Kidney (tissue), 14 donors: ENCODE results near the gene NABP1. TPM values are rescaled to one million over a fixed set of nuclear protein-coding genes. Genes with fewer than 3 reads are reported as not detected.

Experiments
- DNase-seq, 5 donors: peaks; one replicate each; pipeline ENCODE4 v3.0.0-alpha.2; 2013 to 2020
- FAIRE-seq: peaks from 2 replicates; lab custom pipeline; 2012; peaks lifted over from hg19 to GRCh38; lab: Jason Lieb, UNC
- H3K27ac ChIP-seq, 2 donors: one replicate each; pipeline ENCODE4 v1.7.0; 2013; ENCODE audit warnings: low read depth in 2 of 2, low read length in 2 of 2, inconsistent platforms in 1 of 2
- H3K27me3 ChIP-seq: one replicate; pipeline ENCODE4 v1.7.1; 2013; ENCODE audit warnings: low read length, inconsistent platforms; ENCODE audit not compliant: control insufficient read depth, insufficient read depth
- H3K36me3 ChIP-seq, 3 donors: one replicate each; pipeline versions ENCODE4 v1.7.0 to v1.7.1; 2013; ENCODE audit warnings: low read length in 3 of 3, control low read depth in 1 of 3, inconsistent platforms in 1 of 3; ENCODE audit not compliant: insufficient read depth in 3 of 3, control insufficient read depth in 2 of 3
- H3K4me1 ChIP-seq, 3 donors: one replicate each; pipeline versions ENCODE4 v1.7.0 to v1.7.1; 2013; ENCODE audit warnings: low read length in 3 of 3, inconsistent platforms in 1 of 3, low read depth in 1 of 3; ENCODE audit not compliant: control insufficient read depth in 2 of 3, insufficient read depth in 2 of 3
- H3K4me3 ChIP-seq, 3 donors: one replicate each; pipeline versions ENCODE4 v1.7.0 to v1.8.1; 2013; ENCODE audit warnings: low read length in 3 of 3, control low read depth in 1 of 3, inconsistent platforms in 1 of 3
- H3K9ac ChIP-seq, 3 donors: one replicate each; pipeline versions ENCODE4 v1.7.0 to v1.7.1; 2013; ENCODE audit warnings: low read length in 3 of 3, control low read depth in 1 of 3, inconsistent platforms in 1 of 3
- H3K9me3 ChIP-seq, 3 donors: one replicate each; pipeline versions ENCODE4 v1.7.0 to v1.7.1; 2013; ENCODE audit warnings: low read length in 3 of 3, control low read depth in 1 of 3, inconsistent platforms in 1 of 3; ENCODE audit not compliant: control insufficient read depth in 2 of 3, insufficient read depth in 1 of 3
- intact Hi-C: fragments of 100-400 bp; cut with DNase I; formaldehyde crosslinking; loops from one replicate; pipeline ENCODE4 v1.11.1; 2022
- polyA plus RNA-seq: library from polyadenylated mRNA; stranded (reverse); fragments of 350-450 nt; fragmentation: Illumina TruSeq; extraction: RNeasy Lipid Tissue Mini Kit (QIAGEN cat#74804); gene quantifications from one replicate; pipeline ENCODE4 v1.2.3, GENCODE V29; 2014; ENCODE audit warnings: low read depth, low replicate concordance; ENCODE audit not compliant: insufficient read depth
- total RNA-seq: library from RNA; stranded (reverse); fragmentation: NEBNext Ultra II Directional; extraction: Animal tissue kit (Norgen Biotek cat#: 25700); gene quantifications from one replicate; pipeline ENCODE4 v1.2.1, GENCODE V29; 2021
- TF ChIP-seq, protein P1 (sequence below): IDR thresholded peaks from 3 replicates; pipeline ENCODE4 v1.5.1; 2012; ENCODE audit warnings: mild to moderate bottlenecking, moderate library complexity, borderline replicate concordance; ENCODE audit not compliant: insufficient read depth; ENCODE audit errors: extremely low read depth
- donor health status: control.
- donor health status: control.
- donor health status: control.
- donor health status: control.
- donor health status: control.
- donor health status: DM: yes; HTN: yes; CAD: no.
- donor health status: Normal renal cell carcinoma (clear cell type).

The NABP1 gene
- total and polyA plus RNA-seq, 2 donors from 2014 or later = 9.6 to 39.7 TPM

DNA sequence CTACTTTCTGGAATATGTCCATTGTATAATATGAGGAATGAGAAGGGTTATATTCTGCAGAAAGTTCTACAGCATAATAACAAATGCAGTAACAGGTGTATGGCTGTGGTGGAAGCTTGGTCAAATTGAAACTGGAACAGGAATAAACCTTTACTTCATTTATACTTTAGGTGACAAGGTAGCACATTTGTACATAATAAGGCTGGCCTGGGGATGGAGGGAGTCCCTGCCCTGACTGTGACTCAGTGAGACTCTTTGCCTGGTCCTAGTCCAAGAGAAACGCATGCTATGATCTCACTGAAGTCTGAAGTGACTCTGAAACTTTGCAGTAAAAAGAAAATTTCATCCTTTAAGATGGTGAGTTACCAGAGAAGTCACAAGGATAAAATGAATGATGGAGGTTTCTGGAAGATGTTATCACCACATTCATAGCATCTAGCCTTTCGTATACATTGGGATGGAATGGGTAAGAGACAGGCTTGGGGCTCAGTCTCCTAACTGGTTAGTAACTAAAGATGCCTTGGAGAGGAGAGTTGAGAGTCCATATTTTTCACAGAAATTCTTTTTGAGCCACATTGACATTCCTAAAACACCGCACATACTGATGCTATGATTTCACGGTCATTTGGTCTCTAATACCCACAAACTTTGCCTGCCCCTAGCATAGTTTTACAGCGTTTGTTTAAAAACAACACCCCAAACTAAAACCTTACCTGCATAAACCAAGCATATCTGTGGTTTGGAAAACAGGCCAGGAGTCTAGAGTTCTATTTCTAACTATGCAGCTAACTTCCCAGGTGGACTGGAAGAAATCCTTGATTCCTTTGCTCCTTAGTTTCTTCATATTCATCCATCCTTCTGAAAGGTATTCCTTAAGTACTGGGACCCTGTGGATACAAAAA, 42.4 kb upstream of the NABP1 start:
- Histone ChIP-seq H3K4me3 (no peak overlapping the region), H3K9me3 (no peaks in the 10 kb centered on the region), H3K36me3 (no peaks in the 10 kb centered on the region), H3K4me1 (peaks cover 0 to 5% (median 3%) of the 10 kb centered on the region in 3 donors), H3K27ac (no peak overlapping the region), H3K27me3 (no peaks in the 10 kb centered on the region), H3K9ac (no peak overlapping the region)
- TF ChIP-seq, protein P1, sequence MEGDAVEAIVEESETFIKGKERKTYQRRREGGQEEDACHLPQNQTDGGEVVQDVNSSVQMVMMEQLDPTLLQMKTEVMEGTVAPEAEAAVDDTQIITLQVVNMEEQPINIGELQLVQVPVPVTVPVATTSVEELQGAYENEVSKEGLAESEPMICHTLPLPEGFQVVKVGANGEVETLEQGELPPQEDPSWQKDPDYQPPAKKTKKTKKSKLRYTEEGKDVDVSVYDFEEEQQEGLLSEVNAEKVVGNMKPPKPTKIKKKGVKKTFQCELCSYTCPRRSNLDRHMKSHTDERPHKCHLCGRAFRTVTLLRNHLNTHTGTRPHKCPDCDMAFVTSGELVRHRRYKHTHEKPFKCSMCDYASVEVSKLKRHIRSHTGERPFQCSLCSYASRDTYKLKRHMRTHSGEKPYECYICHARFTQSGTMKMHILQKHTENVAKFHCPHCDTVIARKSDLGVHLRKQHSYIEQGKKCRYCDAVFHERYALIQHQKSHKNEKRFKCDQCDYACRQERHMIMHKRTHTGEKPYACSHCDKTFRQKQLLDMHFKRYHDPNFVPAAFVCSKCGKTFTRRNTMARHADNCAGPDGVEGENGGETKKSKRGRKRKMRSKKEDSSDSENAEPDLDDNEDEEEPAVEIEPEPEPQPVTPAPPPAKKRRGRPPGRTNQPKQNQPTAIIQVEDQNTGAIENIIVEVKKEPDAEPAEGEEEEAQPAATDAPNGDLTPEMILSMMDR = no peak
- FAIRE-seq (no peak), DNase-seq (no peak)
- intact Hi-C loops = no loop called here

DNA sequence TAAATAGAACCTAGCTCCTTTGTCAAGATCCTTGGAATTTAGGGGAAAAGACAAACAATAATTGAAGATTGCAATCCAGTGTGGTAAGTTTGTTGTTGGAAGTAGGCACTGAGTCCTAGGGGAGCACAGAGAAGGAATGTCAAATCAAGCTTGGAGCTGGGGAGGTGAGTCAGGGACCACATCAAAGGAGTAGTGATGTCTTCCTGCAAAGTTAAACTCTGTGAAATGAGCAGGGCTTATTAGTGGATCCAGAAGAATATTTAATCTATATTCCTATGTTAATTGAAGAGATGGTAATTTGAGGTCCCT, 41.7 kb upstream of the NABP1 start:
- no peak overlapping the region for H3K4me3 ChIP-seq
- no peak overlapping the region for H3K9ac ChIP-seq
- DNase-seq (no peak), FAIRE-seq (no peak)
- H3K36me3 ChIP-seq = no peaks in the 10 kb centered on the region
- H3K27ac ChIP-seq = no peak overlapping the region
- H3K4me1 ChIP-seq = peaks cover 0 to 5% (median 3%) of the 10 kb centered on the region in 3 donors
- no peaks in the 10 kb centered on the region for H3K27me3 ChIP-seq
- H3K9me3 ChIP-seq = no peaks in the 10 kb centered on the region
- intact Hi-C loops = no loop called here
- TF ChIP-seq, protein P1 = no peak

DNA sequence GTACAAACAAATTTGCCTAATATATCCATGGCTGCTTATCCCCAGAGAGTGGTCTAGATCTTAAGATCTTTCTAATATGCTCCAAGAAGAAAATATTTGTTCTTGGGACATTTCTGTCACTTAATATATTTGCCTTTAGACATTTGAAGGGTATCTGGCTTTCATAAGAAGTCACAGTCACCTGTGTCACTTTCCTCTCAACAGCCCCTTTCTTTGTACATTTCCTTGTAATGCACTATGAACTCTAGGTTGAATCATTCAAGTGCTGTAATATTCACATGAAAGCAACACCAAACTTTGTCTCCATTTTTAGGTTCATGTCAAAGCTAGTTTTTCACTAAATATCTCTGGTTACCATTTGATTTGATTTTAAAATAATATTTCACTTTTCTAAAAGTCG, 41.4 kb upstream of the NABP1 start:
- Histone ChIP-seq H3K4me3 (no peak overlapping the region), H3K4me1 (peaks cover 0 to 5% (median 3%) of the 10 kb centered on the region in 3 donors), H3K9me3 (no peaks in the 10 kb centered on the region), H3K27me3 (no peaks in the 10 kb centered on the region), H3K9ac (no peak overlapping the region), H3K27ac (no peak overlapping the region), H3K36me3 (no peaks in the 10 kb centered on the region)
- no peak for DNase-seq
- intact Hi-C loops = no loop called here
- no peak for FAIRE-seq
- TF ChIP-seq, protein P1 = no peak
